Left ventricle myocardium inferior (tissue), 1 donor: ENCODE measurements around the gene TULP4. TPM values are rescaled to one million over a fixed set of nuclear protein-coding genes. Genes with fewer than 3 reads are reported as not detected.

Source experiments
- DNase-seq: peaks from one replicate; pipeline ENCODE4 v3.0.0-alpha.2; 2020
- H3K27ac ChIP-seq: fragments of 200-600 bp; replicated peaks from 2 replicates; pipeline ENCODE4 v1.8.0; 2021
- H3K27me3 ChIP-seq: fragments of 200-600 bp; 2 replicates; pipeline ENCODE4 v1.8.0; 2021; ENCODE audit warnings: low read depth
- H3K36me3 ChIP-seq: fragments of 200-600 bp; 2 replicates; pipeline ENCODE4 v1.8.0; 2021
- H3K4me1 ChIP-seq: fragments of 200-600 bp; 2 replicates; pipeline ENCODE4 v1.8.0; 2021
- H3K4me3 ChIP-seq: fragments of 200-600 bp; 2 replicates; pipeline ENCODE4 v1.8.0; 2021; ENCODE audit warnings: mild to moderate bottlenecking, moderate library complexity
- H3K9me3 ChIP-seq: fragments of 200-600 bp; replicated peaks from 2 replicates; pipeline ENCODE4 v1.8.0; 2021
- intact Hi-C: fragments of 100-400 bp; cut with micrococcal nuclease; formaldehyde crosslinking; loops from one replicate; pipeline ENCODE4 v1.11.0; 2022
- total RNA-seq: library from RNA; stranded (reverse); fragmentation: NEBNext Ultra II Directional; extraction: Animal tissue kit (Norgen Biotek cat#: 25700); gene quantifications from one replicate; pipeline ENCODE4 v1.2.1, GENCODE V29; 2021
- TF ChIP-seq, protein P1 (sequence below): fragments of 200-600 bp; IDR thresholded peaks from 2 replicates; pipeline ENCODE4 v1.8.0; 2021; ENCODE audit warnings: antibody characterized with exemption, mild to moderate bottlenecking, borderline replicate concordance
- donor health status: DM: no; HTN: yes; CAD: no; lungs with severe emphysema.

TULP4 gene
- total RNA-seq, 1 donor from 2014 or later = 111 TPM

DNA sequence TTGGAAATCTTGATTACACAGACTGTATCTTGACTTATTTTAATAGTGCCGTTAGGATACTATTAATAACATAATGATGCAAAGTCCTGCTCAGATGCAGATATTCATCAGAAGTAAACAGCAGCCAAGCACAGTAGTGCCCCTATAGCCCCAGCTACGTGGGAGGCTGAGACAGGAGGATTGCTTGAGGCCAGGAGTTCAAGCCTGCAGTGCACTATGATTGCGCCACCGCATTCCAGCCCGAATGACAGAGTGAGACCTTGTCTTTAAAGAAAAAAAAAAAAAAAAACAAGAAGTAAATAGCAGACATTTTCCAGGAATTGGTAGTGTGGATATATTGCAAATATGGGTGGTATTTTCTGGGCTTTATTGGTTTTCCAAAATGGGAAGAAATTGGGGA, 61.8 kb downstream of the TULP4 start:
- DNase-seq = no peak
- TF ChIP-seq, protein P1, sequence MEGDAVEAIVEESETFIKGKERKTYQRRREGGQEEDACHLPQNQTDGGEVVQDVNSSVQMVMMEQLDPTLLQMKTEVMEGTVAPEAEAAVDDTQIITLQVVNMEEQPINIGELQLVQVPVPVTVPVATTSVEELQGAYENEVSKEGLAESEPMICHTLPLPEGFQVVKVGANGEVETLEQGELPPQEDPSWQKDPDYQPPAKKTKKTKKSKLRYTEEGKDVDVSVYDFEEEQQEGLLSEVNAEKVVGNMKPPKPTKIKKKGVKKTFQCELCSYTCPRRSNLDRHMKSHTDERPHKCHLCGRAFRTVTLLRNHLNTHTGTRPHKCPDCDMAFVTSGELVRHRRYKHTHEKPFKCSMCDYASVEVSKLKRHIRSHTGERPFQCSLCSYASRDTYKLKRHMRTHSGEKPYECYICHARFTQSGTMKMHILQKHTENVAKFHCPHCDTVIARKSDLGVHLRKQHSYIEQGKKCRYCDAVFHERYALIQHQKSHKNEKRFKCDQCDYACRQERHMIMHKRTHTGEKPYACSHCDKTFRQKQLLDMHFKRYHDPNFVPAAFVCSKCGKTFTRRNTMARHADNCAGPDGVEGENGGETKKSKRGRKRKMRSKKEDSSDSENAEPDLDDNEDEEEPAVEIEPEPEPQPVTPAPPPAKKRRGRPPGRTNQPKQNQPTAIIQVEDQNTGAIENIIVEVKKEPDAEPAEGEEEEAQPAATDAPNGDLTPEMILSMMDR = no peak
- no peak overlapping the region for H3K4me3 ChIP-seq
- no peak overlapping the region for H3K27ac ChIP-seq
- no peaks in the 10 kb centered on the region for H3K36me3 ChIP-seq
- intact Hi-C loops = no loop called here
- no peaks in the 10 kb centered on the region for H3K27me3 ChIP-seq
- no peaks in the 10 kb centered on the region for H3K9me3 ChIP-seq
- peaks cover 17% of the 10 kb centered on the region for H3K4me1 ChIP-seq

DNA sequence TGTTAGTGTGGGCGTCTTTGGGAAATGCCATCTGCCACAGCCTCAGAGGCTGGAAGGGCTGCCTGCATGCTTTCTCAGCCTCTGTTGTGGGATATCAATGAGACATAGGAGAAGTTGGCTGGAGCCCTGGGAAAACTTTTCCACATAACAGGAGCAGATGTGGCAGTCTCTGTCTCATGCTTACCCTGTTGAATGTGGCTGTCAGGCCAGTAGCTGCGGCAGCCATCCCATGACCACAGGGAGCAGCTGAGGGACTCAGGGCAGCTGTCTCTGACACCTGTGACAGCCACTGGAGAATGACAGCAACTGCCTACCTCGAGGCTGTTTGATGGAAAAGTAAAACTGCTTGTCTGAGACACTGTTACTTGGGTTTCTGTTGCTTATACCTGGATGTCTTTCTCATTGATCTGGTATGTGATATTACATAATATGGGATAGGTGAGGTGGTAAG, 64.4 kb downstream of the TULP4 start:
- Histone ChIP-seq H3K27me3 (no peaks in the 10 kb centered on the region), H3K36me3 (no peaks in the 10 kb centered on the region), H3K27ac (no peak overlapping the region), H3K9me3 (no peaks in the 10 kb centered on the region), H3K4me1 (peaks cover 6% of the 10 kb centered on the region), H3K4me3 (no peak overlapping the region)
- DNase-seq = no peak
- intact Hi-C loops = no loop called here
- TF ChIP-seq, protein P1 = no peak

DNA sequence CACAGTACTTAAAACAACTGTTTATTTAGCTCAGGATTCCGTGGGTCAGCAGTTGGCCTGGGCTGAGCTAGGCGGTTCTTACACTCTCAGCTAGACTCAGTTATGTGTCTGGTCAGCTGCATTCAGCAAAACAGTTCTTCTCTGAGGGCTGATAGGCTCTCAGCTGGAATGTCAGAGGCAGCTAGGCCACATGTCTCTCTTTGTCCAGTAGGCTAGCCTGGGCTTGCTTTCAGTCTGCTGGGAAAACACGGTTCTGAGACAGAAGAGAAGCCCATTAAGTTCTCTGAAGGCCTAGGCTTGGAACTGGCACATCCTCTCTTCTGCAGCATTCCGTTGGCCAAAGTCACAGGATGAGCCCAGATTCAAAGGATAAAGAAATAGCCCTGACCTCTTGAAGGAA, 65.6 kb downstream of the TULP4 start:
- TF ChIP-seq, protein P1 = no peak
- Histone ChIP-seq H3K27ac (no peak overlapping the region), H3K9me3 (no peaks in the 10 kb centered on the region), H3K36me3 (no peaks in the 10 kb centered on the region), H3K27me3 (no peaks in the 10 kb centered on the region), H3K4me3 (no peak overlapping the region), H3K4me1 (no peaks in the 10 kb centered on the region)
- DNase-seq = no peak
- intact Hi-C loops = no loop called here

DNA sequence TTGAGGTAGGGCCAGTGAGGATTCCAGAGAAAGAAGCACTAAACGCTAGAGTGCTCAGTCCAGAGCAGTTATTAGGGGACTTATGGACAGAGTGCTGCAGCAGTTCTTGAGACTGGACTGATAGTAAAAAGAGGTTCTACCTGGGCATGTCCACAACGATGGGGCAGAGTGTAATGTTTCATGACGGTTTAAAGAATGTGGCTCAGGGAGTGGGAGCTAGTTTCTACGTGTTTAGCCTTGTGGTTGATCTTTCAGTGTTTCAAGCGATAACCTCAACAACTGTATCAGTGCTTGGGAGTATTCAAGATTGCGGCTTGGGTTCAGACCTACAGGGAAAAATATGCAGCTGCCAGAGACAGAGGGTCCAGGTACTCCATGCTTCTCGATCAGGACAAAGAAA, 67.1 kb downstream of the TULP4 start:
- no peaks in the 10 kb centered on the region for H3K27me3 ChIP-seq
- no peak overlapping the region for H3K4me3 ChIP-seq
- TF ChIP-seq, protein P1 = no peak
- H3K9me3 ChIP-seq = no peaks in the 10 kb centered on the region
- no peaks in the 10 kb centered on the region for H3K36me3 ChIP-seq
- no peak for DNase-seq
- intact Hi-C loops = no loop called here
- no peaks in the 10 kb centered on the region for H3K4me1 ChIP-seq
- H3K27ac ChIP-seq = no peak overlapping the region

DNA sequence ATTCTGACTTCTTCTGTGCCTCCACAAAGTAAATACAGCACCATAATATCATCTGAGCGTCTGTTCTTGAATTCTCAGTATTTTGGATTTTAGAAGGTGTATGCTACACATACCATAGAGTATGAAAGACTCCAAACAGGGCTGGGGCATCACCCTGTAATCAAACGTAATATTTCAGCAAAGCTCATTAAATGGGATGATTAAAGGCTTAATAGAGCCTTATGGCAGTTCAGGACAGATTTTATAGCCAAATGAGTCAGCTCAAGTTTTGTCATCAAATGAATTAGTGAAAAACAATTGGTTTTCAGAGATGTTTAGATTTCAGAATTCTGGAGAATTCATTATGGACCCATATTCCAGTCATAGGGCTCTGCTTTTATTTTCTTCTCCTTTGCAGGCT, 68.9 kb downstream of the TULP4 start:
- Histone ChIP-seq H3K27me3 (no peaks in the 10 kb centered on the region), H3K9me3 (no peaks in the 10 kb centered on the region), H3K36me3 (no peaks in the 10 kb centered on the region), H3K4me1 (no peaks in the 10 kb centered on the region), H3K4me3 (no peak overlapping the region), H3K27ac (no peak overlapping the region)
- TF ChIP-seq, protein P1 = no peak
- no peak for DNase-seq
- intact Hi-C loops = no loop called here

DNA sequence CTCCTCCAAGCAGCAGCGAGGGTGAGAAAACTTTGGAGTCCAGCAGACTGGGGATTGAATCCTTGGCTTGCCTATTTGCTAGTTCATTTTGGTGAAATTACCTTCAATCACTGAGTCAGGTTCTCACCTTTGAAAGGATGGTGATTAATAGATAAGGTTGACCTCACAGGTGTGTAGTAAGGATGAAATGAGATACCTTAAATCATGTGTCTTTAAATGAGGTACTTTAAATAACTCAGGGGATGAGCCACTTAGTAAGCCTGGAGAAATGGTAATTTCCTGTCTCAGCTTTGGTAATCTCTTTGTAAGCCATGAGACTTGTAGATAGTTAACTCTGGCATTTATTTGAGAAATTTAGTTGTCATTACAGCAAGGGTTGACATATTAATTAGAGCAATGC, 70.2 kb downstream of the TULP4 start:
- H3K27ac ChIP-seq = no peak overlapping the region
- TF ChIP-seq, protein P1 = no peak
- intact Hi-C loops = no loop called here
- no peak overlapping the region for H3K4me3 ChIP-seq
- DNase-seq = no peak
- H3K9me3 ChIP-seq = no peaks in the 10 kb centered on the region
- no peaks in the 10 kb centered on the region for H3K36me3 ChIP-seq
- H3K27me3 ChIP-seq = no peaks in the 10 kb centered on the region
- H3K4me1 ChIP-seq = no peaks in the 10 kb centered on the region
